SK-N-SH (cell line): ENCODE results near the gene SNX33. TPM values are rescaled to one million over a fixed set of nuclear protein-coding genes. Genes with fewer than 3 reads are reported as not detected.

Source experiments
- CTCF ChIA-PET: fragments of 300-600, 350-600 bp; formaldehyde crosslinking; extraction: SDS; loops from one replicate; lab custom pipeline; 2021; lab: Yijun Ruan, JAX
- POLR2A ChIA-PET: fragments of 350-600 bp; sonication (Branson Sonifier 250); formaldehyde crosslinking; extraction: SDS; loops from one replicate; lab custom pipeline; 2020; ENCODE audit warnings: antibody characterized with exemption, inconsistent platforms; lab: Yijun Ruan, JAX
- DNase-seq: peaks from one replicate; pipeline ENCODE4 v3.0.0; 2012
- H2AFZ ChIP-seq: fragments of 200-600 bp; sonication (generic); 2 replicates; pipeline ENCODE4 v1.8.1; 2016; ENCODE audit warnings: antibody characterized with exemption, mild to moderate bottlenecking, low read depth
- H3F3A ChIP-seq: fragments of 200-600 bp; sonication (generic); replicated peaks from 2 replicates; pipeline ENCODE3; 2016; ENCODE audit warnings: antibody characterized with exemption, mild to moderate bottlenecking; ENCODE audit not compliant: insufficient read depth
- H3K27ac ChIP-seq, 2 experiments: fragments of 200-500 bp in 1 of 2; fragments of 200-600 bp in 1 of 2; sonication (Bioruptor generic) in 1 of 2; sonication (generic), shearing (Covaris generic) in 1 of 2; 2 replicates each; pipeline versions ENCODE4 v1.5.1 to v1.6.1; 2014 to 2016; ENCODE audit warnings: low read depth in 2 of 2, inconsistent platforms in 1 of 2, low read length in 1 of 2, mild to moderate bottlenecking in 1 of 2, mixed read lengths in 1 of 2
- H3K27me3 ChIP-seq: fragments of 200-600 bp; sonication (generic), shearing (Covaris generic); 2 replicates; pipeline ENCODE4 v1.6.1; 2016; ENCODE audit warnings: mixed run types; ENCODE audit not compliant: insufficient read depth
- H3K36me3 ChIP-seq, 2 experiments: fragments of 200-500 bp in 1 of 2; fragments of 200-600 bp in 1 of 2; sonication (Bioruptor generic) in 1 of 2; sonication (generic) in 1 of 2; replicated peaks in 1 of 2; 2 replicates each; pipeline versions ENCODE3 to v1.5.1; 2014 to 2016; ENCODE audit warnings: low read length in 1 of 2, mild to moderate bottlenecking in 1 of 2; ENCODE audit not compliant: insufficient read depth in 2 of 2, control insufficient read depth in 1 of 2
- H3K4me1 ChIP-seq, 2 experiments: fragments of 200-500 bp in 1 of 2; fragments of 200-600 bp in 1 of 2; sonication (Bioruptor generic) in 1 of 2; sonication (generic), shearing (Covaris generic) in 1 of 2; 2 replicates each; pipeline versions ENCODE4 v1.5.1 to v1.6.1; 2014 to 2016; ENCODE audit warnings: low read depth in 1 of 2, low read length in 1 of 2, mixed run types in 1 of 2; ENCODE audit not compliant: insufficient read depth in 2 of 2, control insufficient read depth in 1 of 2
- H3K4me2 ChIP-seq: fragments of 200-600 bp; sonication (generic), shearing (Covaris generic); 2 replicates; pipeline ENCODE4 v1.6.1; 2017; ENCODE audit warnings: mixed run types
- H3K4me3 ChIP-seq, 2 experiments: fragments of 200-500 bp in 1 of 2; fragments of 200-600 bp in 1 of 2; sonication (Bioruptor generic) in 1 of 2; sonication (generic), shearing (Covaris generic) in 1 of 2; 2 replicates each; pipeline versions ENCODE4 v1.5.1 to v1.8.1; 2014 to 2016; ENCODE audit warnings: low read depth in 2 of 2, inconsistent platforms in 1 of 2, low read length in 1 of 2, mild to moderate bottlenecking in 1 of 2, mixed read lengths in 1 of 2, moderate library complexity in 1 of 2
- H3K79me2 ChIP-seq: fragments of 200-600 bp; sonication (generic); 2 replicates; pipeline ENCODE4 v1.8.1; 2017; ENCODE audit warnings: mild to moderate bottlenecking; ENCODE audit not compliant: insufficient read depth
- H3K9ac ChIP-seq: fragments of 200-600 bp; sonication (generic); 2 replicates; pipeline ENCODE4 v1.6.1; 2017; ENCODE audit warnings: mixed run types
- H3K9me2 ChIP-seq: fragments of 200-600 bp; sonication (generic); 2 replicates; pipeline ENCODE4 v1.6.1; 2017; ENCODE audit warnings: mixed run types
- H3K9me3 ChIP-seq: fragments of 200-600 bp; sonication (generic); 2 replicates; pipeline ENCODE4 v1.6.1; 2017; ENCODE audit warnings: mixed run types, mild to moderate bottlenecking, moderate library complexity
- H4K20me1 ChIP-seq: fragments of 200-600 bp; sonication (generic); 2 replicates; pipeline ENCODE4 v1.6.1; 2017; ENCODE audit warnings: mild to moderate bottlenecking, mixed run types; ENCODE audit not compliant: insufficient read depth
- ELF1 ChIP-seq: IDR thresholded peaks from 2 replicates; pipeline ENCODE4 v1.4.0; 2012
- EZH2phosphoT487 ChIP-seq: fragments of 200-600 bp; sonication (generic); IDR thresholded peaks from 2 replicates; pipeline ENCODE4 v1.6.1; 2017; ENCODE audit warnings: low read depth, mixed run types, mild to moderate bottlenecking, antibody characterized with exemption, moderate library complexity, borderline replicate concordance
- FOSL2 ChIP-seq: IDR thresholded peaks from 2 replicates; pipeline ENCODE4 v1.4.0; 2012; ENCODE audit warnings: low read depth, mild to moderate bottlenecking, moderate library complexity, borderline replicate concordance
- FOXJ3 ChIP-seq: sonication (generic); formaldehyde crosslinking; IDR thresholded peaks from 2 replicates; pipeline ENCODE4 v1.5.1; 2020; ENCODE audit warnings: mild to moderate bottlenecking, missing genetic modification reagents
- GABPA ChIP-seq: IDR thresholded peaks from 2 replicates; pipeline ENCODE4 v1.4.0; 2012; ENCODE audit warnings: low read depth, mild to moderate bottlenecking
- IRF3 ChIP-seq: fragments of 150-350 bp; IDR thresholded peaks from 2 replicates; pipeline ENCODE4 v1.6.1; 2016; ENCODE audit warnings: mild to moderate bottlenecking, low read depth, low read length
- JUND ChIP-seq: IDR thresholded peaks from 2 replicates; pipeline ENCODE4 v1.4.0; 2012
- MAX ChIP-seq: IDR thresholded peaks from 2 replicates; pipeline ENCODE4 v1.4.0; 2012; ENCODE audit warnings: low read depth
- MEF2A ChIP-seq: IDR thresholded peaks from 2 replicates; pipeline ENCODE4 v1.4.0; 2012; ENCODE audit warnings: low read depth, borderline replicate concordance
- MXI1 ChIP-seq: IDR thresholded peaks from 2 replicates; pipeline ENCODE4 v1.6.1; 2012; ENCODE audit warnings: mild to moderate bottlenecking, low read depth, low read length, improper control_type of control experiment
- NFIC ChIP-seq: IDR thresholded peaks from 2 replicates; pipeline ENCODE4 v1.4.0; 2012; ENCODE audit warnings: borderline replicate concordance
- REST ChIP-seq: IDR thresholded peaks from 2 replicates; pipeline ENCODE4 v1.6.1; 2012; ENCODE audit warnings: mild to moderate bottlenecking, low read depth, low read length, moderate library complexity
- RFX5 ChIP-seq: IDR thresholded peaks from 2 replicates; pipeline ENCODE4 v1.6.1; 2012; ENCODE audit warnings: mild to moderate bottlenecking, improper control_type of control experiment, low read length
- SIN3A ChIP-seq: IDR thresholded peaks from 2 replicates; pipeline ENCODE4 v1.6.1; 2012; ENCODE audit warnings: low read depth, mild to moderate bottlenecking, low read length, moderate library complexity, borderline replicate concordance
- TEAD4 ChIP-seq: IDR thresholded peaks from 2 replicates; pipeline ENCODE4 v1.4.0; 2012; ENCODE audit warnings: mild to moderate bottlenecking, borderline replicate concordance; ENCODE audit not compliant: insufficient read depth
- WGBS: methylation state at CpG from one replicate; pipeline ENCODE4 v1.1.6; 2017; ENCODE audit warnings: low lambda C conversion rate; 5-methylcytosine and 5-hydroxymethylcytosine counted together
- polyA plus RNA-seq, 3 experiments: library from polyadenylated mRNA; depleted of rRNA; stranded (reverse); fragments of >200 nt; gene quantifications; 2 replicates each; pipeline ENCODE4 v1.2.3, GENCODE V29; 2012

SNX33 gene
- polyA plus RNA-seq, 1 of the 3 experiments (the other 2 are of a cell fraction): 7.7 TPM

GRCh38 chr15:75641603-75642002, 6.1 kb upstream of the SNX33 start:
- 85% methylated on average over 5 of the region's 5 CpGs for WGBS
- peak overlapping the region in 1 of 2 experiments; percentile 87; a peak in 1 of 4 replicates for H3K27ac ChIP-seq

GRCh38 chr15:75644376-75644775, 3.3 kb upstream of the SNX33 start:
- Histone ChIP-seq H3K9me2 (no peaks in the 10 kb centered on the region), H3K4me1 (peaks cover 5 to 17% of the 10 kb centered on the region in 2 experiments; a peak in 3 of 4 replicates), H3K9ac (no peak overlapping the region), H3K27ac (no peak overlapping the region), H3K4me3 (no peak overlapping the region), H3K79me2 (peaks cover 43% of the 10 kb centered on the region), H3K9me3 (no peaks in the 10 kb centered on the region), H3F3A (peaks cover 20% of the 10 kb centered on the region), H3K36me3 (no peaks in the 10 kb centered on the region), H3K4me2 (no peak overlapping the region), H2AFZ (no peak overlapping the region), H3K27me3 (no peaks in the 10 kb centered on the region), H4K20me1 (no peaks in the 10 kb centered on the region)
- 59% methylated on average over 2 of the region's 2 CpGs for WGBS
- POLR2A ChIA-PET: no interaction called here
- CTCF ChIA-PET: interaction anchor here (0.6 kb wide), 1 partner anchor 26 kb away, joined by 3 read pairs; no protein-coding TSS in a partner anchor
- no peak for DNase-seq
- TF ChIP-seq ELF1 (no peak), TEAD4 (no peak), REST (no peak), FOSL2 (no peak), IRF3 (no peak), MXI1 (no peak), MAX (no peak), EZH2phosphoT487 (no peak), MEF2A (no peak), SIN3A (no peak), JUND (no peak)

More at GRCh38 chr15:75641603-75642002, 6.1 kb upstream of the SNX33 start:
- peaks cover 45% of the 10 kb centered on the region for H3K79me2 ChIP-seq
- no peaks in the 10 kb centered on the region for H3K9me3 ChIP-seq
- ChIA-PET CTCF (interaction anchor here (1.0 to 4.0 kb wide), 6 partner anchors 15 to 273 kb away, joined by 3 to 27 read pairs (median 4); partner anchors contain the start of genes MAN2C1 and SNUPN), POLR2A (no interaction called here)
- H3K36me3 ChIP-seq: peaks cover 0 to 5% of the 10 kb centered on the region in 2 experiments
- no peak for DNase-seq
- no peaks in the 10 kb centered on the region for H3K9me2 ChIP-seq
- no peaks in the 10 kb centered on the region for H3K27me3 ChIP-seq
- no peak overlapping the region for H3K4me2 ChIP-seq
- H3K4me1 ChIP-seq: peaks cover 14% of the 10 kb centered on the region in 2 experiments; a peak in 2 of 4 replicates
- H2AFZ ChIP-seq: no peak overlapping the region
- peaks cover 31% of the 10 kb centered on the region for H3F3A ChIP-seq
- TF ChIP-seq FOSL2 (no peak), REST (no peak), GABPA (no peak), RFX5 (no peak), FOXJ3 (CRISPR knock-in tag) (no peak), EZH2phosphoT487 (no peak), NFIC (no peak)
- H3K4me3 ChIP-seq: no peak overlapping the region
- H3K9ac ChIP-seq: no peak overlapping the region
- H4K20me1 ChIP-seq: peaks cover 20% of the 10 kb centered on the region
